Kidney epithelial cell (primary cell): ENCODE results near the gene ETNK2. TPM values are rescaled to one million over a fixed set of nuclear protein-coding genes. Genes with fewer than 3 reads are reported as not detected.

Source experiments
- DNase-seq: peaks from one replicate; pipeline ENCODE4 v3.0.0-alpha.2; 2010; ENCODE audit warnings: low read depth
- H3K27me3 ChIP-seq: 2 replicates; pipeline ENCODE4 v1.6.0; 2011; ENCODE audit warnings: low read length; ENCODE audit not compliant: control insufficient read depth, insufficient read depth
- H3K36me3 ChIP-seq: 2 replicates; pipeline ENCODE4 v1.5.1; 2011; ENCODE audit warnings: low read length; ENCODE audit not compliant: control insufficient read depth, insufficient read depth
- H3K4me3 ChIP-seq: 2 replicates; pipeline ENCODE4 v1.5.1; 2011; ENCODE audit warnings: low read depth, mild to moderate bottlenecking, control low read depth, low read length
- total RNA-seq: library from RNA; depleted of rRNA; stranded (reverse); fragments of >200 nt; gene quantifications from 2 replicates; pipeline ENCODE4 v1.2.3, GENCODE V29; 2015
- TF ChIP-seq, protein P1 (sequence below): IDR thresholded peaks from 2 replicates; pipeline ENCODE4 v1.5.1; 2011; ENCODE audit warnings: mild to moderate bottlenecking, moderate library complexity, low read length, control low read depth, inconsistent platforms; ENCODE audit not compliant: insufficient read depth, poor library complexity, severe bottlenecking

ETNK2 gene
- total RNA-seq, 1 donor from 2014 or later: 29.5 TPM

DNA sequence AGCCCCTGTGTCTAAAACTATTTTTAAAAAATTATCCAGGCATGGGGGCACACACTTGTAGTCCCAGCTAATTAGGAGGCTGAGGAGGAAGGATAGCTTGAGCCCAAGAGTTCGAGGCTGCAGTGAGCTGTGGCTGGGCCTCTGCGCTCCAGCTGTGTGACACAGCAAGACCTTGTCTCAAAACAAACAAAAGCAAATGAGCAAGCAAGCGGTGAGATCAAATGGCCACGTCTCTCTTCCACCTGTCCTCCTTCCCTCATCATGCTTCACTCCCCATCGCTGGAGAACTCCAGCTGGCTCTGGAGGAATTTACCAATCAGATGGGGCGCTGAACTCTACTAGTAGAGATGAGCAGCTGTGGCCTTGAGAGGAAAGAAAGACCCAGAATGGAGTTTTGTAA, 28.3 kb upstream of the ETNK2 start:
- H3K27me3 ChIP-seq: no peaks in the 10 kb centered on the region
- TF ChIP-seq, protein P1, sequence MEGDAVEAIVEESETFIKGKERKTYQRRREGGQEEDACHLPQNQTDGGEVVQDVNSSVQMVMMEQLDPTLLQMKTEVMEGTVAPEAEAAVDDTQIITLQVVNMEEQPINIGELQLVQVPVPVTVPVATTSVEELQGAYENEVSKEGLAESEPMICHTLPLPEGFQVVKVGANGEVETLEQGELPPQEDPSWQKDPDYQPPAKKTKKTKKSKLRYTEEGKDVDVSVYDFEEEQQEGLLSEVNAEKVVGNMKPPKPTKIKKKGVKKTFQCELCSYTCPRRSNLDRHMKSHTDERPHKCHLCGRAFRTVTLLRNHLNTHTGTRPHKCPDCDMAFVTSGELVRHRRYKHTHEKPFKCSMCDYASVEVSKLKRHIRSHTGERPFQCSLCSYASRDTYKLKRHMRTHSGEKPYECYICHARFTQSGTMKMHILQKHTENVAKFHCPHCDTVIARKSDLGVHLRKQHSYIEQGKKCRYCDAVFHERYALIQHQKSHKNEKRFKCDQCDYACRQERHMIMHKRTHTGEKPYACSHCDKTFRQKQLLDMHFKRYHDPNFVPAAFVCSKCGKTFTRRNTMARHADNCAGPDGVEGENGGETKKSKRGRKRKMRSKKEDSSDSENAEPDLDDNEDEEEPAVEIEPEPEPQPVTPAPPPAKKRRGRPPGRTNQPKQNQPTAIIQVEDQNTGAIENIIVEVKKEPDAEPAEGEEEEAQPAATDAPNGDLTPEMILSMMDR: no peak
- H3K4me3 ChIP-seq: no peak overlapping the region
- no peak for DNase-seq
- H3K36me3 ChIP-seq: no peaks in the 10 kb centered on the region

DNA sequence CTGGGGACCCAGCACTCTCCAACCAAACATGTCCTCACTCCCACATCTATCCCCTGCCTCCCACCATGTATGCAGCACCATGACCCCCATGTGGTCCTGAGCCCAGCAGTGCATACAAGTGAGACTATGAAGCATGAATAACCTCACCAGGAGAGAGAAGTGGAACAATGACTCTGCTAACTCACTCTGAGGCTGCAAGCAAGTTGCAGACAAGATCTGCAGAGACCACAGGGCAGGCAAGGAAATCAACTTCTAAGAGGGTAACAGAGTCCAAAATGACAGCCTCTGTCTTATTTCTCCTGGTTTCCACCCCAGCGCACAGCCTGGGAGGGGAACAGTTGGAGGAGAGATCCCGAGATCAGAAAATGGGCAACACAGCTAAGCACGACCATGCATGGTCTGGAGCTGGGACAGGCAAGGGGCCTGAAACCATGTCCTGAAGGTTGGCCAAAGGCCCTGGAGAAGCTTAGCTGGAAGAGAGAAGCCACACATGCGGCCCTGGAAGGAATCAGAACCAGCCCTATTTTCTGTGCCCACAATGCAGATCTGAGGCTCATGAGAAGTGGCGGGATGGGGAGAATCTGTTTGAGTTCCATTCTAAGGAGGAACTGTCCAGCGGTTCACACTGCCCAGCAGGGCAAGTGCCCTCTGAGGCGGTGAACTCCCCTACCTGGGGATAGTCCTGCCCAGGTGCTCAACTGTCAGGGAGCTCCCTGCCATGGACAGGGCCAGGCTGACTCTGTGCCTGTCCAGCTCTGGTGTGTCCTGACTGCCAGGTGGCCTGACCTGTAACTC, 26.8 kb upstream of the ETNK2 start:
- Histone ChIP-seq H3K27me3 (no peaks in the 10 kb centered on the region), H3K4me3 (no peak overlapping the region), H3K36me3 (no peaks in the 10 kb centered on the region)
- no peak for DNase-seq
- TF ChIP-seq, protein P1: no peak

DNA sequence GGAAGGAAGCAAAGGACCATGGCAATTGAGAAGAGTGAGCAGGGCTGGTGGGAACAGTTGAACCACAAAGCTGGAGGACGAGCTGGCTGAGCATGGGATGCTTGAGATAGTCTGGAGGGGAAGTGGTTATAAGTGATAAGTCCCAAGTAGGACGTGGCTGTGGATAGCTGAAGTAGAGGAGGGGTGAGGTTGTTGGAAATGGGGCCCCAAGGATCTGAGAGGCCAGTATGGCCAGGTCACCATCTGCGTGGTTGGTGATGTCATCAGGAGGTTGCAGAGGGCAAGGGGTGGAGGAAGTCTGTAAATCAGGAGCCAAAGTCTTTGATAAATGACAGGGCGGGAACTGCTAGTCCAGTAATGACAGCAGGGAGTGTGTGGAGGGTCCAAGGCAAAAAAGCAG, 25.3 kb upstream of the ETNK2 start:
- no peaks in the 10 kb centered on the region for H3K27me3 ChIP-seq
- DNase-seq: no peak
- H3K4me3 ChIP-seq: no peak overlapping the region
- TF ChIP-seq, protein P1: no peak
- H3K36me3 ChIP-seq: no peaks in the 10 kb centered on the region

GRCh38 chr1:204176049-204176448, 24.2 kb upstream of the ETNK2 start:
- Histone ChIP-seq H3K36me3 (no peaks in the 10 kb centered on the region), H3K27me3 (no peaks in the 10 kb centered on the region), H3K4me3 (no peak overlapping the region)
- TF ChIP-seq, protein P1: no peak
- DNase-seq: no peak

- H3K4me3 ChIP-seq: no peak overlapping the region
- H3K36me3 ChIP-seq: no peaks in the 10 kb centered on the region
- no peak for DNase-seq
- TF ChIP-seq, protein P1: no peak
- H3K27me3 ChIP-seq: no peaks in the 10 kb centered on the region
These were observed 23.1 kb upstream of the ETNK2 start for GRCh38 chr1:204174958-204175357.
